HPDE6-E6E7 (cell line): Measurements from ENCODE around the gene PCED1A.

Experiments used
- DNase-seq: peaks from one replicate; pipeline ENCODE4 v3.0.0; 2011; ENCODE audit warnings: missing footprints; ENCODE audit errors: extremely low spot score

The PCED1A gene

GRCh38 chr20:2804041-2804828 is 36.2 kb downstream of the PCED1A start:
- no peak for DNase-seq

DNA sequence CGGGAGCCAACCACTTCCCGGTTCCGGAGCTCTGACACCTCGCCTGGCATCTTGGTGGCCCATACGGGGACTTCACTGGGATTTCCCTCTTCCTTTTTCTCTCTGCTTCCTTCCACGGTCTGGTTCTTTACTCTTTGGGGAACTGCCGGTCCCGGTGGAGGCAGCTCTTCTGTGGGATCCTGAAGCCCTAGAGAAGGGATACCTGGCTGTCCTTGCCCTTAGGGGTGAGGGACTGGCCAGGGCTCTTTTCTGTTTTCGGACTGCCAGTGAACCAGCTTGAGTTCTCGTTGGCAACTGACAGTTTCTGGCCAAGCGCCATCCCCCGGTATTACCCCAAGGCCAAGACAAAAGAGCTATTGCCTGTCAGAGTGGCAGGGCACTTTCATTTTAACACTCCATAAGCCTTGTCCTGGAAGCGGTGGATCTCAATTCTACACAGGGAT is 39.1 kb downstream of the PCED1A start:
- DNase-seq, result no peak

DNA sequence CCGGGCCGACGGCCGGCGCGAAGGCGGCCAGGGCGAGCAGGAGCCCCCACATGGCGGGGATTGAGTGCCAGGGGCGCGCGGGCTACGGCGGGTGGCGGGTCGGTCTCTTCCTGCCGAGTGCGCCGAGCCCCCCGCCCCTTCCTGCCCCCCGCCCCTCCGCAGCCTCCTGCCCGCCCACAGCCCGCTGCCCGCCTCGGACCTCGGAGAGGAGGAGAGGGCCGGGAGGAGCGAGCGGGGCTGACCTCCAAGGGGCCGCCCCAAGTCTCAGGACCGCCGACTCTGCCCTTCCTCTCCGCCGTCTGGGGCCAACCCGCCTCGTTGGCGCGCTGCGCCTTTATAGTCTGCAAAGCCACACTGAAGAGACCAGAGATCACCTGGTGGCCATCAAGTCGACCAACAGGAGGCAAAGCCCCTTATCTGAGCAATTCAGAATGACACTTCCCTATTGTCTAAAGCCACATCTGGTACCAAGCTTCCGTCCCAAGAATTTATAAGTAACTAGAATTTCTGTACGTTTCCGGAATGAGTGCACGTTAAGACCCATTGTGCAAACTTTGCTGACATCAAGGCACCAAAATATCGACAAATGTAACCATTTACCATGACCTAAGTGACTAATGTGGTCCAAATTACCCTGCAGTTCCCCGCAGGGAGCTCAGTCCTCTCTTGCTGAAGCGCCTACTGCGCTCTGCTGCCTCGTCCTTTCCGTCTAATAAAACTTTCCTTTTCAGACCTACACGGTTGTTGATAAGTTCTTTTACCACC is 39.8 kb downstream of the PCED1A start, which contains the start of gene CPXM1:
TSS of gene CPXM1 (minus strand) at position 107 of the 765 bp plus-strand sequence. CDS start at position 52, 55 bp downstream.
- no peak for DNase-seq

DNA sequence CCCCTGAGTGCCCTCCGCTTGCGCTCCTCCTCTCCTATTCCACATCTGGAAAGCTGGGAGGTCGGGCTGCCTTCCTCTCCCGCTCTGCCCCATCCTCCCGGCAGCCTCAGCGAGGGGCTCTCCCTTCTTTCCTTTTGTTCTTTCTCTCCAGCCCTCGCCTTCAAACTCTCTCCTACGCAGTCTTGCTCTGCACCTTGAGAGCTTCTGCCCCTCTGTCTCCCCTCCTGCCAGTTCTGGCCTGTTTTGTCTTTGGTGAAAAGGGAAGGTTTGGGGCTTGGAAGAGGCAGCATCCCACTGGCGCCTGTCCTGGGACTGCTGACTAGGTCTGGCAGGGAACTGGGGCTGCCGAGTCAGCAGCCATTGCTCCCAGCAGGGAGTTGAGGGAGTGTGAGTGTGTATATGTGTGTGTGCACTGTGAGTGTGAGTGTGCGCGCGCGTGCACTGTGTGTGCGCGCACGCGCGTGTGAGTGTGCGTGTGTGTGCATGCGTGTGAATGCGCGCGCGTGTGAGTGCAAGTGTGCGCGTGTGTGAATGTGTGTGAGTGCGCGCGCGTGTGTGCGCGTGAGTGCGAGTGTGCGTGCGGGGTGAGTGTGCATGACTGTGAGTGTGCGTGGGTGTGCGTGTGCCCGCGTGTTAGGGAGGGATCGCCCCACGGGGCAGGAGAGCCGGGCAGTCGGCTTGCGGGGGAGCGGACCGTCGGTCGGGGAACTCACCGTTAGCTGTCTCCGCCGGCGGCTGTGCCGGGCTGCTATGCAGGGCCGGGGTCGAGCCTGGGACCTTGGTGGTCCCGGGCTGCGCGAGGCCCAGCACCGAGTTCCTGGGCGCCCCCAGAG is 40.6 kb downstream of the PCED1A start:
- DNase-seq, result no peak

DNA sequence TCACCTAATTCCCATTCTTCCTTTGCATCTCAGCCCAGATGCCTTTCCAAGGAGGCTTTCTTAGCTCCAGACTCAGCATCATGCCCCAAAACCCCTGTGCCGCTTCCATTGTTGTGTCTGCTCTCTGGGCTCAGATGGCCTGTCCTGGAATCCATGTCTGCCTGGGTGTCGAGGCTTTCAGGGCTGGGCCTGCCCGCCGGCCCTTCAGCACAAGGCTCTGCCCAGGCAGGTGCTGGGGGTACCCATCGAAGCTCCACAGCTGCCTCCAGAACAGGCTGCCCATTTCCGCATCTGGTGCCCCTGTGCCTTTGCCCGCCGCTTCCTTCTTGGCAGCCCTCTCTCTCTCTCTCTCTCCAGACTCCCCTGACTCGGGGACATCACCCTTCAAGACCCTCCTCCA is 41.2 kb downstream of the PCED1A start:
- DNase-seq, result no peak

DNA sequence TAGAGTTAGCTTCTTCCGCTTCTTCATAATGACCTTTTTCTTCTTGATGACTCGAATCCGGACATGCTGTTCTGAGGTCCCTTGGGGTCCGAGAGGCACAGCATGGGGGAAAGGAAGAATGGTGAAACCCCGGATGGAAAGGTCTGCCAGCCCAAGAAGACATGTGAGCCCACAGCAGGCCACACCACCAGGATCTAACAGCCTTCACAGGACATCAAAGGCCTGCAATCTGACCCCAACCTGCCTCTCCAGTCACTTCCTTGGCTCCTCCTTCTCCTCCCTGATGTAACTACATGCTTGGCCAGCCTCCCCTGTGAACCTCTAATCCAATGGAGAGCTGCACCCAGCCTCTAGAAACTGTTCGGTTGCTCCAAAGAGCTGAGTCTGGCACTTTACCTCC is 41.6 kb downstream of the PCED1A start:
- DNase-seq, result no peak

DNA sequence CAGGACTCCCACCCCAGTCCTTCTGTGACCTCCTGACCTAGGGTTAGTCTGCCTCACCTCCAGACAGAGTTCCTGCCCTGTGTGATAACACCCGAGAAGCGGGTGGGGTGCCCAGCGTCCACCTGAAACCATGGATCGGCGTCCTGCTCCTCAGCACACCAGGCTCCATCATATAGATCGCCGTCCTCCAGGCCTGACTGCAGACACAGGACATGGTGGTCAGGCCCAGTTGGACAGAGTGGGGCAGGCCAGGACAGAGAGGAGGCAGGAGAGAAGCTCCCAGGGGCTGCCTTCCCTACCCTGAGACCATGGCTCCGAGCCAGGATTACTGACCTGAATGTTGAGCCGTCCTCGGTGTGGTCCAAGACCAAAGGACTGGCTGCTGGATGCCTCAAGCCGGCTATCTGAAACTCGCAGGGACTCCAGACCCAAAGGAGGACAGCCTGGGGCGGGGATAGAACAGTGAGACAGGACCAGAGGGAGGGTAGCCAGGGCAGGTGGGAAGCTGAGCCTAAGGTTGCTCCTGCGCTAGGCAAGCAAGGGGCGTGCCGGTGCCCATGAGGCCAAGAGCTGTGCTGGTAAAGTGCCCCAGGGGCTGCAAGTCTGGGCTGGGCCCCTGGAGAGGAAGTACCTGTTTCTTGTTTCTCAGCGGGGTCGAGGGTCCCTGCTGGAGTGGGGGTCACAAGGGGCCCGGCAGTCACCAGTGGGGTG is 42.2 kb downstream of the PCED1A start:
- DNase-seq, result no peak

DNA sequence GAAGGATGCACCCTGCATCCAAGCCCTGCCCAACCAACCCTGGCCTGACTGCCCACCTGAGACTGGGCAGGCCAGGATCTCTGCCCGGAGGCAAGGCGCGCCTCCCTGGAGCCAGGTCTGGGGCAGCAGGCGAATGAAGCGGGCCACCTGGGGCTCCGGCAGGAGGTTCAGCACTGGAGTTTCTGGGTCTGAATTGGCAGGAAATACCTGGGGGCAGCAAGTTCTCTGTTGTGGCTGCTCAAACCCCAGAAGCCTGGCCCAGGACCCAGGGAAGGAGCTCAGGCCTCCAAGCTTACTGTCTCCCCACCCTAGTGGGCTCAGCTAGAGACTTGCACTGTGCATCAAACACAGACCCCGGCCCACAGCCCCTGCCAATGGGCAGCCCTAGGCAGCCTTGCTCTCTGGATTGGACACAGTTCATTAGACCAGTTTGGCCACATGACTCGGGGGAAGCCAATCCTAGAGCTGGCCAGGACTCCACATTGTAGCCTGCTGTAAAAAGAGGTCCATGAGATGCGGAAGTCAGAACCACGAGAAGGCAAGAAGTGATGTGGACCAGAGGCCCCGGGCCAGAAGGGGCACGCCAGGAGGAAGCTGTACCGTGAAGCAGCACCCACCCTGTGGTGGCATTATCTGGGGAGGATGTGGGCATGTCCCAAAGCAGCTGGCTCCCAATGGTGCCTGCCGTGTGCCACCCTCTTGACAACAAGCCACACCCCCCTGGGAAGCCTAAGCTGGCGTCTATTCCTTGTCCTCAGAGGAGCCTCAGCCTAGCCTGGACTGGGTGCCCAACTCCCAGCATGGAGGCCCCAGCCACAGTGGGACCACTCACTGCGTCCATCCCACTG is 43.1 kb downstream of the PCED1A start:
- DNase-seq, result no peak

- DNase-seq, result no peak
Measured at GRCh38 chr20:2796011-2796660, 44.3 kb downstream of the PCED1A start.

GRCh38 chr20:2795451-2795850 is 45.0 kb downstream of the PCED1A start:
- DNase-seq, result no peak

GRCh38 chr20:2794866-2795447 is 45.5 kb downstream of the PCED1A start:
- no peak for DNase-seq

DNA sequence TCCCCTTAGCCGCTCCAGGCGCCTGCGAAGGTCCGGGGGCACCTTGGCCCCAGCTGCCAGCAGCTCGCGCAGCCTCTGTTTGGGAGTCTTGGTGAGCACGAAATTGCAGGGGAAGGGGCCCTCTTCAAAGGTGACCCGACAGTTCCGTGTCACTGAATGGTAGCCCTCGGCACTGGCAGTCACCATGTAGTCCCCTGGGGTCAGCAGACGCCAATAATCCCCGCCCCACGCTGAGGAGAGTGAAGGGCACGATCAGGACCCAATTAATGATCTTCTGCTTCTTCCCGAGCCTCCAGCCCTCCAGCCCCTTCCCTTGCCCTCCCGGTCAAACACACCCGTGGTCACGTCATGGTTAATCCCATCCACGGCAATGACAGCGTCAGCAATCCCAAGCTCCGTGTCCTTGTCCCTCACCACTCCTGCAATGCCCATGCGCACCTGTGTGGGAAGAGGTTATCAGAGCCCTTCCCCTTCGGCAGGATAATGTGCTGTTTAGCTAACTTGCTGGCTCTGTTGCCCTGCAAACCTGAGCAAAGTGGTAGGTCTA is 46.2 kb downstream of the PCED1A start:
- DNase-seq, result no peak

DNA sequence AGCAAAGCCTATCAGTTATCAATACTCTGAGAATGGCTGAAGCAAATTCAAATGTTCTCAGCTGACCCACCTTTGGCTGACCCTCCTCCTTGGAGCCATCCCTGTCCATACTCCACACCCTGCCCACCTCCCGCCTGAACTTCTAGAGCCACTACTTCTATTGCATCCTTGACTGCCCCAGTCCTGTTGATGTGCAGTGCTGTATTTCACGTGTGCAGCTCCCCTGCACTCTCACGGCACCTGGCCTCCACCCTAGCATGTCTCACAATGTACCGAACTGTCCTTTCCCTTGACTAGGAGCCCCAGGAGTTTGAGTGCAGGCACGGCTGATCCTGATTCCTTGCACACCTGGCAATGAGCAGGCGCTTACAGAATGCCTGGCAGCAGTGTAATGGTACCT is 47.0 kb downstream of the PCED1A start:
- no peak for DNase-seq
